ENCODE data around the gene MRTFA.
A peak's percentile ranks its signal among the peaks of the same experiment; 100 is the strongest.
"Not testable (repeated sequence)": the region's sequence is repeated elsewhere in the genome, so short reads cannot be mapped to it uniquely, and the experiment has no call there.

Gene MRTFA

DNA sequence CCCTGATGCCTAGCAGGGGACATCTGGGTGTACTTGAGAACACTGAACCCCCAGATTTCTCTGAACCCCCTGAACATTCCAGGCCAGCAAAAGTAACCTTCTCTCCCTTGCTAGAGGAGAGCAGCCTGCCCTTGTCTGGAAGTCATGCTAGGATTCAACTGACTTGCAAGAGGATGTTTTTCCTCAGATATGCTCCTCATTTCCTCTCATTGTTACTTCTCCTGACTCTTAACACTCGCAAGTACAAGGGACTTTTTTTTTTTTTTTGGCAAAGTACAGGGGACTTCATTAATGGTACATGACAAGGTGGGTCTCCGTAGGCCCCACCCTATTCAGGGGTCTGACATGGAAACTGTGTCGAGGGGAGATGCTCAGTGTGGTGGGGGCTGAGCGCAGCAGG, 36.5 kb upstream of the MRTFA start:
- no peak for DNase-seq (ENCODE audit: insufficient read length)
- TF ChIP-seq POLR2A (IDR thresholded peaks at IDR 0.05; ENCODE audit: low read depth, low read length) (no peak), TAF1 (IDR thresholded peaks at IDR 0.05; ENCODE audit: borderline replicate concordance, low read depth, low read length) (no peak), POLR2AphosphoS5 (IDR thresholded peaks at IDR 0.05; ENCODE audit: low read depth, low read length) (no peak)
- no peak for FAIRE-seq

- FAIRE-seq (no peak), DNase-seq (ENCODE audit: insufficient read length) (no peak)
Observed at GRCh38 chr22:40671796-40672360, 35.4 kb upstream of the MRTFA start.

GRCh38 chr22:40671369-40671768, 34.9 kb upstream of the MRTFA start:
- DNase-seq (ENCODE audit: insufficient read length) = no peak
- no peak for FAIRE-seq
- TF ChIP-seq POLR2AphosphoS5 (IDR thresholded peaks at IDR 0.05; ENCODE audit: low read depth, low read length) (no peak), POLR2A (IDR thresholded peaks at IDR 0.05; ENCODE audit: low read depth, low read length) (no peak), TAF1 (IDR thresholded peaks at IDR 0.05; ENCODE audit: borderline replicate concordance, low read depth, low read length) (no peak)

More at GRCh38 chr22:40671796-40672360, 35.4 kb upstream of the MRTFA start:
- TF ChIP-seq POLR2AphosphoS5 (IDR thresholded peaks at IDR 0.05; ENCODE audit: low read depth, low read length) (no peak), TAF1 (IDR thresholded peaks at IDR 0.05; ENCODE audit: borderline replicate concordance, low read depth, low read length) (no peak), POLR2A (IDR thresholded peaks at IDR 0.05; ENCODE audit: low read depth, low read length) (no peak)

DNA sequence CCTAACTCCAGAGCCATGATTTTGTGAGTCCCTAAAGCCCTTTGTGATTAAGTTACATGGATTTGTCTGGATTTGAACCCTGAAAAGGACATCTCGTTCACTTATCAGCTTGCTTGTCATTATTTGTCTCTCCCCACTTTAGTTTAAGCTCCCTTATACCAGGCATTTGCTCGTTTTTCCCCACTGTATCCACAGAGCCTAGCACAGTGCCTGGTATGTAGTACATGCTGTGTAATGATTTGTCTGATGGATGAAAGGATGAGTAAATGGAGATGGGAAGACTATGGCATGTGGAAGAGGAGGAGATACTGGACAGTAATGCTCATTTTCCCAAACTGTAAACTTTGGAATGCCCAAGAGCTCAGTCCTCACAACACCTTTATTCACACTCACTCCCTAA, 33.5 kb upstream of the MRTFA start:
- DNase-seq (ENCODE audit: insufficient read length) (no peak), FAIRE-seq (peak; percentile 30)
- TF ChIP-seq POLR2A (IDR thresholded peaks at IDR 0.05; ENCODE audit: low read depth, low read length) (no peak), POLR2AphosphoS5 (IDR thresholded peaks at IDR 0.05; ENCODE audit: low read depth, low read length) (no peak), TAF1 (IDR thresholded peaks at IDR 0.05; ENCODE audit: borderline replicate concordance, low read depth, low read length) (no peak)

DNA sequence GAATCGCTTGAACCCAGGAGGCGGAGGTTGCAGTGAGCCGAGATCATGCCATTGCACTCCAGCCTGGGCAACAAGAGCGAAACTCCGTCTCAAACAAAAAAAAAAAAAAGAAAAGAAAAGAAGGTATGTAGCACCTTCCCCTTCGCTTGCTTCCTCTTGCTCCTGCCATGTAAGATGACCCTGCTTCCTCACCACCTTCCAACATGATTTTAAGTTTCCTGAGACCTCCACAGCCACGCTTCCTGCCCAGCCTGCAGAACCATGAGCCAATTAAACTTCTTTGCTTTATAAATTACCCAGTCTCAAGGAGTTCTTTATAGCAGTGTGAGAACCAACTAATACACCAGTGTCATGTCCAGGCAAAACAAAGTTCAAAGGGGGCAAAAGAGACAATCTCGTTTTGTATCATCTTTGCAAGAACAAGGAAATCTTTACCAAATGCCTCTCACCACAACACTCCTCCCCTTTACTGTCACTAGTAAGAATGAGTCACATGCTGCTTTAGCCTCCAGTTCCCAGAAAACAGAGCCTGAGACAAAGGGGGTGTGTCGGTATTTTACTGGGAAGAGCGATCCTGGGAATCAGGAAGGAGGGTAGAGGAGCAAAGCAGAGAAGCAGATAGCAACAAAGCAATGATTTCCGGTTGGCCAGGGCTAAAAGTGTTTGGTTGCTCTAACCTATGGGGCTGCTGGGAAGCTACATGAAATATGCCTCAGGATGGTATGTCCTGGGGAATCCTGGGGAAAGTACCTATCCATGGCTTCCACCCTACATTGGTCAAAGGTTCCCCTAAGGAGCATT, 32.3 kb upstream of the MRTFA start:
- TF ChIP-seq POLR2A (IDR thresholded peaks at IDR 0.05; ENCODE audit: low read depth, low read length) (no peak), TAF1 (IDR thresholded peaks at IDR 0.05; ENCODE audit: borderline replicate concordance, low read depth, low read length) (no peak), POLR2AphosphoS5 (IDR thresholded peaks at IDR 0.05; ENCODE audit: low read depth, low read length) (no peak)
- DNase-seq (ENCODE audit: insufficient read length) (no peak), FAIRE-seq (peak; percentile 60)

- no peak for TF ChIP-seq POLR2A (IDR thresholded peaks at IDR 0.05; ENCODE audit: low read depth, low read length)
- TF ChIP-seq POLR2AphosphoS5 (IDR thresholded peaks at IDR 0.05; ENCODE audit: low read depth, low read length) = no peak
- TF ChIP-seq TAF1 (IDR thresholded peaks at IDR 0.05; ENCODE audit: borderline replicate concordance, low read depth, low read length) = no peak
- FAIRE-seq (no peak), DNase-seq (ENCODE audit: insufficient read length) (no peak)
Observed at GRCh38 chr22:40666151-40666848, 29.8 kb upstream of the MRTFA start.

DNA sequence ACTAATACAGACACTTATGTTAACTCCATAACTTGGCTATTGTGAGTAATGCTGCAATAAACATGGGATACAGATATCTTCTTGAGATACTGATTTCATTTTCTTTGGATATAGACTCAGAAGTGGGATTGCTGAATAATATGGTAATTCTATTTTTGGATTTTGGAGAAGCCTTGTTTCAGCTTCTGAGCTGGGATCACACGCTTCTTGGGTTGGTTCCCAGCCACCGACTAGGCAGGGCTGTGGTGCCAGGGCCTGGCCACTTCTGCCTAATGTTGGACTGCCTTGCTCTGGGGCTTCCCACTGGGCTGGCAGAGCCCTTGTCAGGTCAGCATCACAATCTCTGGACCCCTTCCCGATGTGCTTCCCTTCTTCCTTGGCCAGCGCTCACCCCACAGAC, 28.8 kb upstream of the MRTFA start:
- no peak for DNase-seq (ENCODE audit: insufficient read length)
- FAIRE-seq = no peak
- TF ChIP-seq POLR2A (IDR thresholded peaks at IDR 0.05; ENCODE audit: low read depth, low read length) = no peak
- TF ChIP-seq TAF1 (IDR thresholded peaks at IDR 0.05; ENCODE audit: borderline replicate concordance, low read depth, low read length) = no peak
- TF ChIP-seq POLR2AphosphoS5 (IDR thresholded peaks at IDR 0.05; ENCODE audit: low read depth, low read length) = no peak

DNA sequence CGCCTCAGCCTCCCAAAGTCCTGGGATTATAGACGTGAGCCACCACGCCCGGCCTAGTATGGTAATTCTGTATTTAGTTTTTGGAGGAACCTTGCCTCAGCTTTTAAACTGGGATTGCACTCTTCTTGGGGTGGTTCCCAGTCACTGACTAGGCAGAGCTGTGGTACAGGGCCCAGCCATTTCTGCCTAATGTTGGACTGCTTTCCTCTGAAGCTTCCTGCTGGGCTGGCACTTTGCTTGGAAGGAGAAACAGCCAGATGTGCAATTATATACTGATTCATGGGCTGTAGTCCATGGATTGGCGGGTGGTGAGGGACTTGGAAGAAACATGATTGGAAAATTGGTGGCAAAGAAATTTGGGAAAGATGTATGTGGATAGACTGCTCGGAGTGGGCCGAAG, 25.2 kb upstream of the MRTFA start:
- TF ChIP-seq POLR2AphosphoS5 (IDR thresholded peaks at IDR 0.05; ENCODE audit: low read depth, low read length) = no peak
- TF ChIP-seq POLR2A (IDR thresholded peaks at IDR 0.05; ENCODE audit: low read depth, low read length) = no peak
- FAIRE-seq = no peak

GRCh38 chr22:40660730-40661129, 24.2 kb upstream of the MRTFA start:
- TF ChIP-seq TAF1 (IDR thresholded peaks at IDR 0.05; ENCODE audit: borderline replicate concordance, low read depth, low read length) (no peak), POLR2AphosphoS5 (IDR thresholded peaks at IDR 0.05; ENCODE audit: low read depth, low read length) (no peak)
- no peak for FAIRE-seq
- no peak for DNase-seq (ENCODE audit: insufficient read length)

More for the DNA sequence above, 25.2 kb upstream of the MRTFA start:
- DNase-seq (ENCODE audit: insufficient read length) = no peak

DNA sequence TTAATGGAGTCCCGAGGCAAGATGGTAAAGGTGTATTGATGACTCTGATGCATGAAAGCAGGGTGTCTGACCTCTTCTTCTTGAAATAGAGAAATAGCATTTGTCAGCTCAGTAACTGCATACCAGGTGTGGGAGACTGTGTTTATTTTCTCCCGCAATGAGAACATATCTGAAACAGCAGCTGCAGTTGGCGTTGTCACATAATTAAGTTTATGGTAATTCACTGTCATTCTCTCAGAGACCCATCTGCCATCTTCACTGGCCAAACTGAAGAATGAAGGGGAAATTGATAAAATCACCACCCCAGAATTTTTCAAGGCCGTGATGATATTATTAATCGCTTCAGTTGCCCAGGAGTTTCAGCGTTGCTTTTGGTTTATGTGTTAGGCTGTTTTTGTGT, 22.6 kb upstream of the MRTFA start:
- FAIRE-seq = no peak
- TF ChIP-seq POLR2A (IDR thresholded peaks at IDR 0.05; ENCODE audit: low read depth, low read length) (no peak), POLR2AphosphoS5 (IDR thresholded peaks at IDR 0.05; ENCODE audit: low read depth, low read length) (no peak), TAF1 (IDR thresholded peaks at IDR 0.05; ENCODE audit: borderline replicate concordance, low read depth, low read length) (no peak)
- no peak for DNase-seq (ENCODE audit: insufficient read length)

DNA sequence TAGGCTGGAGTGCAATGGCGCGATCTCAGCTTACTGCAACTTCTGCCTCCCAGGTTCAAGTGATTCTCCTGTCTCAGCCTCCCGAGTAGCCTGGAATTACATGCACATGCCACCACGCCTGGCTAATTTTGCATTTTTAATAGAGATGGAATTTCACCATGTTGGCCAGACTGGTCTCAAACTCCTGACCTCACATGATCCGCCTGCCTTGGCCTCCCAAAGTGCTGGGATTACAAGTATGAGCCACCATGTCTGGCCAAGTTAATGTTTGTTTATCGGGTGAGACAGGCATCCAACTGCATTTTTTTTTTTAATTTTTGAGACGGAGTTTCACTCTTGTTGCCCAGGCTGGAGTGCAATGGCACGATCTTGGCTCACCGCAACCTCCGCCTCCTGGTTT, 20.1 kb upstream of the MRTFA start:
- not testable (repeated sequence) for FAIRE-seq; DNase-seq (ENCODE audit: insufficient read length)

DNA sequence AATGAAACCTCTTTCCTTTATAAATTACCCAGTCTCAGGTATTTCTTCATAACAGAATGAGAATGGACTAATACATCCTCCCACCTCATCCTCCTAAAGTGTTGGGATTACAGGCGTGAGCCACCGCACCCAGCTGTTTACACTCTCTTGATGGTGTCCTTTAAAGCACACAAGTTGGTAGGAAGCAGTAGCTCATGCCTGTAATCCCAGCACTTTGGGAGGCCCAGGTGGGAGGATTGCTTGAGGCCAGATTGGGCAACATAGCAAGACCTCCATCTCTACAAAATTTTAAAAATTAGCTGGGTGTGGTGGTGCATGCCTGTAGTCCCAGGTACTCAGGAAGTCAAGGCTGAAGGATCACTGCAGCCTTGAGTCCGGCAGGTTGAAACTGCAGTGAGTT, 19.4 kb upstream of the MRTFA start:
- FAIRE-seq; DNase-seq (ENCODE audit: insufficient read length): not testable (repeated sequence)
